Kidney (tissue), 14 donors: ENCODE measurements around the gene LNX1. TPM values are rescaled to one million over a fixed set of nuclear protein-coding genes. Genes with fewer than 3 reads are reported as not detected.

Experiments used
- DNase-seq, 5 donors: peaks; one replicate each; pipeline ENCODE4 v3.0.0-alpha.2; 2013 to 2020
- FAIRE-seq: peaks from 2 replicates; lab custom pipeline; 2012; peaks lifted over from hg19 to GRCh38; lab: Jason Lieb, UNC
- H3K27ac ChIP-seq, 2 donors: one replicate each; pipeline ENCODE4 v1.7.0; 2013; ENCODE audit warnings: low read depth in 2 of 2, low read length in 2 of 2, inconsistent platforms in 1 of 2
- H3K27me3 ChIP-seq: one replicate; pipeline ENCODE4 v1.7.1; 2013; ENCODE audit warnings: low read length, inconsistent platforms; ENCODE audit not compliant: control insufficient read depth, insufficient read depth
- H3K36me3 ChIP-seq, 3 donors: one replicate each; pipeline versions ENCODE4 v1.7.0 to v1.7.1; 2013; ENCODE audit warnings: low read length in 3 of 3, control low read depth in 1 of 3, inconsistent platforms in 1 of 3; ENCODE audit not compliant: insufficient read depth in 3 of 3, control insufficient read depth in 2 of 3
- H3K4me1 ChIP-seq, 3 donors: one replicate each; pipeline versions ENCODE4 v1.7.0 to v1.7.1; 2013; ENCODE audit warnings: low read length in 3 of 3, inconsistent platforms in 1 of 3, low read depth in 1 of 3; ENCODE audit not compliant: control insufficient read depth in 2 of 3, insufficient read depth in 2 of 3
- H3K4me3 ChIP-seq, 3 donors: one replicate each; pipeline versions ENCODE4 v1.7.0 to v1.8.1; 2013; ENCODE audit warnings: low read length in 3 of 3, control low read depth in 1 of 3, inconsistent platforms in 1 of 3
- H3K9ac ChIP-seq, 3 donors: one replicate each; pipeline versions ENCODE4 v1.7.0 to v1.7.1; 2013; ENCODE audit warnings: low read length in 3 of 3, control low read depth in 1 of 3, inconsistent platforms in 1 of 3
- H3K9me3 ChIP-seq, 3 donors: one replicate each; pipeline versions ENCODE4 v1.7.0 to v1.7.1; 2013; ENCODE audit warnings: low read length in 3 of 3, control low read depth in 1 of 3, inconsistent platforms in 1 of 3; ENCODE audit not compliant: control insufficient read depth in 2 of 3, insufficient read depth in 1 of 3
- CTCF ChIP-seq: IDR thresholded peaks from 3 replicates; pipeline ENCODE4 v1.5.1; 2012; ENCODE audit warnings: mild to moderate bottlenecking, moderate library complexity, borderline replicate concordance; ENCODE audit not compliant: insufficient read depth; ENCODE audit errors: extremely low read depth
- intact Hi-C: fragments of 100-400 bp; cut with DNase I; formaldehyde crosslinking; loops from one replicate; pipeline ENCODE4 v1.11.1; 2022
- polyA plus RNA-seq: library from polyadenylated mRNA; stranded (reverse); fragments of 350-450 nt; fragmentation: Illumina TruSeq; extraction: RNeasy Lipid Tissue Mini Kit (QIAGEN cat#74804); gene quantifications from one replicate; pipeline ENCODE4 v1.2.3, GENCODE V29; 2014; ENCODE audit warnings: low read depth, low replicate concordance; ENCODE audit not compliant: insufficient read depth
- total RNA-seq: library from RNA; stranded (reverse); fragmentation: NEBNext Ultra II Directional; extraction: Animal tissue kit (Norgen Biotek cat#: 25700); gene quantifications from one replicate; pipeline ENCODE4 v1.2.1, GENCODE V29; 2021
- donor health status: control.
- donor health status: control.
- donor health status: control.
- donor health status: control.
- donor health status: control.
- donor health status: DM: yes; HTN: yes; CAD: no.
- donor health status: Normal renal cell carcinoma (clear cell type).

The LNX1 gene
- total and polyA plus RNA-seq, 2 donors from 2014 or later = 10.2 to 25.6 TPM

GRCh38 chr4:53481586-53481985 is 109.7 kb downstream of the LNX1 start:
- intact Hi-C loops = no loop called here
- peak in 1 of 5 donors; percentile 49 for DNase-seq
- TF ChIP-seq CTCF = no peak

DNA sequence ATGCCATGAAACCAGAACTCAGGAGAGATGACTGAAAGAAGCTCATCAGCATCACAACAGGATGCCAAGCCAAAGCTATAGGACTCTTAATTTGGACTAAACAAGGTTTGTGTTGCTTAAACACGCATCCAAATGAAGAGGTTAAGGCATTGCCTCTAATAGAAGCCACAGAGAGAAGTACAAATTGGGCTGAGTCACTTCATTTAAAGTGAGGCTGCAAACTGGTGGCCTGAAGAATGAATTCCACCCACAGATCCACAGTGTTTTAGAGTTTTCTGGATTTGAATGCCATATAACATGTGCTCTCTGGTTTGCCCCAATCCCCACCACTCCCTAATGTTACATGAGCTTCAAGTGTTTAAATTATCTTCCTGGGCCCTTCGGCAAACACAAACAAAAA is 110.4 kb downstream of the LNX1 start:
- H3K9ac ChIP-seq = no peak overlapping the region
- FAIRE-seq = no peak
- H3K4me1 ChIP-seq = no peaks in the 10 kb centered on the region
- H3K4me3 ChIP-seq = no peak overlapping the region
- intact Hi-C loops = no loop called here
- no peaks in the 10 kb centered on the region for H3K9me3 ChIP-seq
- H3K27me3 ChIP-seq = no peaks in the 10 kb centered on the region
- no peak for DNase-seq
- H3K27ac ChIP-seq = no peak overlapping the region
- peaks cover 0 to 3% (median 0%) of the 10 kb centered on the region in 3 donors for H3K36me3 ChIP-seq
- TF ChIP-seq CTCF = no peak

More at GRCh38 chr4:53481586-53481985, 109.7 kb downstream of the LNX1 start:
- Histone ChIP-seq H3K4me3 (no peak overlapping the region), H3K27me3 (no peaks in the 10 kb centered on the region), H3K27ac (no peak overlapping the region), H3K9me3 (no peaks in the 10 kb centered on the region), H3K4me1 (no peaks in the 10 kb centered on the region), H3K36me3 (no peaks in the 10 kb centered on the region), H3K9ac (no peak overlapping the region)
- no peak for FAIRE-seq

- Histone ChIP-seq H3K27me3 (no peaks in the 10 kb centered on the region), H3K9me3 (no peaks in the 10 kb centered on the region), H3K9ac (no peak overlapping the region), H3K4me3 (no peak overlapping the region), H3K36me3 (peaks cover 0 to 3% (median 0%) of the 10 kb centered on the region in 3 donors), H3K4me1 (no peaks in the 10 kb centered on the region), H3K27ac (no peak overlapping the region)
- DNase-seq (no peak), FAIRE-seq (no peak)
- intact Hi-C loops = no loop called here
- TF ChIP-seq CTCF = no peak
Observed at GRCh38 chr4:53479736-53480525, 111.4 kb downstream of the LNX1 start.
